Bronchial epithelial cell (primary cell): ENCODE measurements around the gene KIFAP3. TPM values are rescaled to one million over a fixed set of nuclear protein-coding genes. Genes with fewer than 3 reads are reported as not detected.

ENCODE experiments used
- DNase-seq: peaks from one replicate; pipeline ENCODE4 v3.0.0-alpha.2; 2010; ENCODE audit warnings: low read depth
- FAIRE-seq: peaks from 2 replicates; lab custom pipeline; 2011; peaks lifted over from hg19 to GRCh38; lab: Jason Lieb, UNC
- H3K27me3 ChIP-seq: 2 replicates; pipeline ENCODE4 v1.5.1; 2011; ENCODE audit warnings: low read length; ENCODE audit not compliant: control insufficient read depth, insufficient read depth
- H3K36me3 ChIP-seq: 2 replicates; pipeline ENCODE4 v1.5.1; 2011; ENCODE audit warnings: low read length; ENCODE audit not compliant: control insufficient read depth, insufficient read depth
- H3K4me3 ChIP-seq: 2 replicates; pipeline ENCODE4 v1.5.1; 2011; ENCODE audit warnings: mild to moderate bottlenecking, low read depth, low read length, control low read depth
- total RNA-seq: library from RNA; depleted of rRNA; stranded (reverse); fragments of >200 nt; gene quantifications from 2 replicates; pipeline ENCODE4 v1.2.1, GENCODE V29; 2014
- TF ChIP-seq, protein P1 (sequence below): IDR thresholded peaks from 2 replicates; pipeline ENCODE4 v1.5.1; 2011; ENCODE audit warnings: mild to moderate bottlenecking, moderate library complexity, low read length, control low read depth, inconsistent platforms; ENCODE audit not compliant: insufficient read depth, severe bottlenecking

Gene KIFAP3
- total RNA-seq, 1 donor from 2014 or later = 11.1 TPM

DNA sequence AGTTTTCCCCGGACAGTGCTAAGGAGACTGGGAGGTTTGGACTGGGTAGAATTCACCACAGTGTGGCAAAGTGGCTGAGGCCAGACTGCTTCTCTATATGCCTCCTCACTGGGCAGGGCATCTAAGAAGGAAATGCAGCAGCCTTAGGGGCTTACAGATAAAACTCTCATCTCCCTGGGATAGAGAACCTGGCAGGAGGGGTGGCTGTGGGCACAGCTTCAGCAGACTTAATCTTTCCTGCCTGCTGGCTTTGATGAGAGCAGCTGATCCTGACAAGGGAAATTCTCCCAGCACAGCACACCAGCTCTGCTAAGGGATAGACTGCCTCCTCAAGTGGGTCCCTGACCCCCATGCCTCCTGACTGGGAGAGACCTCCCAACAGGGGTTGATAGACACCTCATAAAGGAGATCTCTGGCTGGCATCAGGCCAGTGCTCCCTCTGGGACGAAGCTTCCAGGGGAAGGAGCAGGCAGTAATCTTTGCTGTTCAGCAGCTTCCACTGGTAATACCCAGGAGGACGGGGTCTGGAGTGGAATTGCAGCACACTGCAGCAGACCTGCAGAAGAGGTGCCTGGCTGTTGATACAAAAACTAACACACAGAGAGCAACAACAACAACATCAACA is 25.2 kb downstream of the KIFAP3 start:
- no peaks in the 10 kb centered on the region for H3K36me3 ChIP-seq
- H3K4me3 ChIP-seq = no peak overlapping the region
- no peak for DNase-seq
- no peaks in the 10 kb centered on the region for H3K27me3 ChIP-seq
- FAIRE-seq = no peak
- TF ChIP-seq, protein P1, sequence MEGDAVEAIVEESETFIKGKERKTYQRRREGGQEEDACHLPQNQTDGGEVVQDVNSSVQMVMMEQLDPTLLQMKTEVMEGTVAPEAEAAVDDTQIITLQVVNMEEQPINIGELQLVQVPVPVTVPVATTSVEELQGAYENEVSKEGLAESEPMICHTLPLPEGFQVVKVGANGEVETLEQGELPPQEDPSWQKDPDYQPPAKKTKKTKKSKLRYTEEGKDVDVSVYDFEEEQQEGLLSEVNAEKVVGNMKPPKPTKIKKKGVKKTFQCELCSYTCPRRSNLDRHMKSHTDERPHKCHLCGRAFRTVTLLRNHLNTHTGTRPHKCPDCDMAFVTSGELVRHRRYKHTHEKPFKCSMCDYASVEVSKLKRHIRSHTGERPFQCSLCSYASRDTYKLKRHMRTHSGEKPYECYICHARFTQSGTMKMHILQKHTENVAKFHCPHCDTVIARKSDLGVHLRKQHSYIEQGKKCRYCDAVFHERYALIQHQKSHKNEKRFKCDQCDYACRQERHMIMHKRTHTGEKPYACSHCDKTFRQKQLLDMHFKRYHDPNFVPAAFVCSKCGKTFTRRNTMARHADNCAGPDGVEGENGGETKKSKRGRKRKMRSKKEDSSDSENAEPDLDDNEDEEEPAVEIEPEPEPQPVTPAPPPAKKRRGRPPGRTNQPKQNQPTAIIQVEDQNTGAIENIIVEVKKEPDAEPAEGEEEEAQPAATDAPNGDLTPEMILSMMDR = no peak

DNA sequence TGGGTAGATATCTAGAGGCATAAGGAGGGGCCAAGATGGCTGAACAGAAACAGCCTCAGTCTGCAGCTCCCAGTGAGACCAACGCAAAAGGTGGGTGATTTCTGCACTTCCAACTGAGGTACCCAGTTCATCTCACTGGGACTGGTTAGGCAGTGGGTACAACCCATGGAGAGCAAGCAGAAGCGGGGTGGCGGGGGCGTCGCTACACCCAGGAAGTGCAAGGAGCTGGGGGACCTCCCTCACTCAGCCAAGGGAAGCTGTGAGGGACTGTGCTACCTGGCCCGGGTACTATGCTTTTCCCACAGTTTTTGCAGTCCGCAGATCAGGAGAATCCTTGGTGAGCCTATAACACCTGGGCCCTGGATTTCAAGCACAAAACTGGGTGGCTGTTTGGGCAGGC is 26.0 kb downstream of the KIFAP3 start:
- TF ChIP-seq, protein P1 = no peak
- no peak for DNase-seq
- Histone ChIP-seq H3K27me3 (no peaks in the 10 kb centered on the region), H3K36me3 (no peaks in the 10 kb centered on the region), H3K4me3 (no peak overlapping the region)
- FAIRE-seq = no peak

DNA sequence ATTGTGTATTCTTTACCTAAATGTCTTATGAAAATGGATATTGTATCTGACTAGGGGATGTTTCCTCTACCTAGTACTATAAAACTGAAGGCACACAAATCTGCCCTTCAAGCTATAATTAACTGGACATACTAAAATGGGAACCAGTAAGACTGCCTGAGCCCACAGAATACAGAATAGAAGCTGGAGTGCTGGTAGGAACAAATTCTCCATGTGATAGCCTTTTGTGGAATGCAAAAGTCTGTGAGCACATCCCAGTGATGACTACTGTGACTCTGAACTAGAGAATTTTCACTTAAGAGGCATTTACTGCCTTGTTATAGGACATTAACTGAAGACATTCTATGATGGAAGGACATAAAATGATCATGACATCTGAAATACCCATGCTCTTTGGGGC is 30.3 kb downstream of the KIFAP3 start:
- no peak for DNase-seq
- H3K36me3 ChIP-seq = no peaks in the 10 kb centered on the region
- TF ChIP-seq, protein P1 = no peak
- H3K27me3 ChIP-seq = no peaks in the 10 kb centered on the region
- no peak overlapping the region for H3K4me3 ChIP-seq
- no peak for FAIRE-seq

DNA sequence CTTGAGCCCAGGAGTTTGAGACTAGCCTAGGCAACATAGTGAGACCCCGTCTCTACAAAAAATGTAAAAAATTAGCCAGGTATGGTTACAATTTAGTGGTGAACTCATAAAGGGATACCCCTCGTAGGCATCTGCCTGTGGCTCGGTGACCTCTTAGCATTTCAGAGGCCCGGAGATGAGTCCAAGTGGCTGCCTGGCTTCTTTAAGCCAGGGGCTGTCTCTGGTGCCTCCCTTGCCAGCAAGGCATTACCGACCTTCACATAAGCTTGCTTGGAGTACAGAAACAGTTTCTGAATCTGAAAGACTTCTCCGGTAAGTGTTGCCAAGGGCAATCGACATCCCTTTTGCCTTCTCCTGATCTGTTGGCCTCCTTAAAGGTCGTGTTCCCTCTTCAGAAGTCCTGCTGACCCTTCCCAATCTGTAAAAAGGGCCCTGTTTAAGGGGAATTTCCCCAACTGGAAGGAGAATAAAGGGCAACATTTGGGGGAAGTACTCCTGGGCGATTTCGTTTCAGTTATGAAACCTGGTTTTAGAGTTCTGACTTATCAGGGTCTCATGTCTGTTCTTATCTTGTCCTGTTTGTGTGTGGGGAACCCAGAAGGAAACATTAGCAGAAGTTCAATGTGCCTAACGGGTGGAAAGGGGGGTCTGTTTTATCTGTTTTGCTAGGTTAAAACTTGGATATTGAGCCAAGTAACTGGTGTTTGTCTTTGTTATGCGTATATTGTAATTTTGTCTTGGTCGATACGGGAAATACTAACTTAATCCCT is 32.9 kb downstream of the KIFAP3 start:
- FAIRE-seq = no peak
- Histone ChIP-seq H3K36me3 (no peaks in the 10 kb centered on the region), H3K4me3 (no peak overlapping the region), H3K27me3 (no peaks in the 10 kb centered on the region)
- TF ChIP-seq, protein P1 = no peak
- DNase-seq = no peak

DNA sequence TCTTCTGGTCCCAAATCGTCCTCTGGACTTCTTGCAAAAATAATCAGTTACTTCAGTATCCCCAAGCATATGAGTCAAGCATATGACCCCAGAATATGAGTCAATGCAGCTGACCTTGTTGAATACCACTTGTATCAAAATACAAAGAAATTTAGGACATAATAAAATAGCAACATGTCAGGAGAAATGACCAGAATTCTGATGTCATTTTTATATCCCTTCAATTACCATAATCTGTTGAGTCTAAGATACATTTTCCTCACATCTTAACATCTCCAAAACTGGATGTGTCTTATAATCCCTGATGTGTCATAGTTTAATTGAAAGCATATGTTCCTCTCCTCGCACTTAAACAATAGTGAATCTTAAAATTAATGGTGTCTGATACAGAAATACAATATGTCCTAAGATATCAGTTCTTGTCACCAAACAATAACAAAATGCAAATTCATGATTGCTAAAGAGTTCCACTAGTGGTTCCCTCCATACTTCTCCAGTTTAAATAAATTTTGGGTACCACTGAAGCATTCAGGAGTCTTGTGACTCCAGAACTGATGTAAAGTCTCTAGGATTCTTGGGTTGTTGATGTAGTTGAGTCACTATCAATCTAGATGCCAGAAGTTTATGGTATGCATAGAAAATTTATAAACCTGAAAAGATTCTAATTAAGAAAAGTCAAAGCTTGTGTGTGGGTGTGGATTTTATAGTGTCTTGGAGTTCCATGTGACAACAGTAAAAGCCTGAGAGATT is 41.8 kb downstream of the KIFAP3 start:
- FAIRE-seq (no peak), DNase-seq (peak; percentile 5)
- Histone ChIP-seq H3K36me3 (no peaks in the 10 kb centered on the region), H3K27me3 (no peaks in the 10 kb centered on the region), H3K4me3 (no peak overlapping the region)
- TF ChIP-seq, protein P1 = no peak
